ENCODE results near the gene YIPF5.

- TF ChIP-seq, protein P1, sequence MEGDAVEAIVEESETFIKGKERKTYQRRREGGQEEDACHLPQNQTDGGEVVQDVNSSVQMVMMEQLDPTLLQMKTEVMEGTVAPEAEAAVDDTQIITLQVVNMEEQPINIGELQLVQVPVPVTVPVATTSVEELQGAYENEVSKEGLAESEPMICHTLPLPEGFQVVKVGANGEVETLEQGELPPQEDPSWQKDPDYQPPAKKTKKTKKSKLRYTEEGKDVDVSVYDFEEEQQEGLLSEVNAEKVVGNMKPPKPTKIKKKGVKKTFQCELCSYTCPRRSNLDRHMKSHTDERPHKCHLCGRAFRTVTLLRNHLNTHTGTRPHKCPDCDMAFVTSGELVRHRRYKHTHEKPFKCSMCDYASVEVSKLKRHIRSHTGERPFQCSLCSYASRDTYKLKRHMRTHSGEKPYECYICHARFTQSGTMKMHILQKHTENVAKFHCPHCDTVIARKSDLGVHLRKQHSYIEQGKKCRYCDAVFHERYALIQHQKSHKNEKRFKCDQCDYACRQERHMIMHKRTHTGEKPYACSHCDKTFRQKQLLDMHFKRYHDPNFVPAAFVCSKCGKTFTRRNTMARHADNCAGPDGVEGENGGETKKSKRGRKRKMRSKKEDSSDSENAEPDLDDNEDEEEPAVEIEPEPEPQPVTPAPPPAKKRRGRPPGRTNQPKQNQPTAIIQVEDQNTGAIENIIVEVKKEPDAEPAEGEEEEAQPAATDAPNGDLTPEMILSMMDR (IDR thresholded peaks at IDR 0.05) = no peak
- TF ChIP-seq POLR2AphosphoS5 (IDR thresholded peaks at IDR 0.05) (no peak), POLR2A (IDR thresholded peaks at IDR 0.05) (no peak)
These were observed 13.7 kb downstream of the YIPF5 start for GRCh38 chr5:144156767-144157171.

Measured in breast epithelium (tissue), 3 donors.